Suppressor macrophage treated with lipopolysaccharide for 4 hours (primary cell): ENCODE measurements around the gene PTPRN2.

ENCODE experiments used
- DNase-seq: peaks from one replicate; pipeline ENCODE4 v3.0.0-alpha.2; 2020

The PTPRN2 gene

GRCh38 chr7:157557263-157557662 lies 1030.4 kb downstream of the PTPRN2 start:
- DNase-seq: no peak

GRCh38 chr7:157556642-157556944 lies 1031.0 kb downstream of the PTPRN2 start:
- no peak for DNase-seq

GRCh38 chr7:157555944-157556641 lies 1031.5 kb downstream of the PTPRN2 start:
- DNase-seq: no peak

GRCh38 chr7:157555313-157555712 lies 1032.3 kb downstream of the PTPRN2 start:
- DNase-seq: no peak

GRCh38 chr7:157554393-157555238 lies 1033.0 kb downstream of the PTPRN2 start:
- DNase-seq: no peak

- no peak for DNase-seq
Measured at GRCh38 chr7:157553256-157553655, 1034.4 kb downstream of the PTPRN2 start.

GRCh38 chr7:157552295-157552993 lies 1035.2 kb downstream of the PTPRN2 start:
- DNase-seq: no peak

- no peak for DNase-seq
Measured at GRCh38 chr7:157551325-157552070, 1036.1 kb downstream of the PTPRN2 start.

GRCh38 chr7:157550300-157551275 lies 1037.0 kb downstream of the PTPRN2 start:
- no peak for DNase-seq

GRCh38 chr7:157549612-157550299 lies 1037.9 kb downstream of the PTPRN2 start:
- DNase-seq: no peak

GRCh38 chr7:157548691-157549303 lies 1038.8 kb downstream of the PTPRN2 start:
- no peak for DNase-seq

GRCh38 chr7:157547611-157548010 lies 1040.0 kb downstream of the PTPRN2 start:
- DNase-seq: no peak

GRCh38 chr7:157547102-157547501 lies 1040.5 kb downstream of the PTPRN2 start:
- no peak for DNase-seq

- no peak for DNase-seq
Measured at GRCh38 chr7:157545681-157546060, 1042.0 kb downstream of the PTPRN2 start.

- no peak for DNase-seq
Measured at GRCh38 chr7:157544980-157545680, 1042.5 kb downstream of the PTPRN2 start.

GRCh38 chr7:157544226-157544625 lies 1043.4 kb downstream of the PTPRN2 start:
- DNase-seq: no peak

GRCh38 chr7:157543791-157544190 lies 1043.8 kb downstream of the PTPRN2 start:
- no peak for DNase-seq

GRCh38 chr7:157543276-157543675 lies 1044.3 kb downstream of the PTPRN2 start:
- DNase-seq: no peak

GRCh38 chr7:157542068-157543021 lies 1045.3 kb downstream of the PTPRN2 start:
- DNase-seq: no peak
